Measurements from ENCODE around the gene KDM5A.
A peak's percentile ranks its signal among the peaks of the same experiment; 100 is the strongest.
"Not testable (repeated sequence)": the region's sequence is repeated elsewhere in the genome, so short reads cannot be mapped to it uniquely, and the experiment has no call there.

KDM5A gene

DNA sequence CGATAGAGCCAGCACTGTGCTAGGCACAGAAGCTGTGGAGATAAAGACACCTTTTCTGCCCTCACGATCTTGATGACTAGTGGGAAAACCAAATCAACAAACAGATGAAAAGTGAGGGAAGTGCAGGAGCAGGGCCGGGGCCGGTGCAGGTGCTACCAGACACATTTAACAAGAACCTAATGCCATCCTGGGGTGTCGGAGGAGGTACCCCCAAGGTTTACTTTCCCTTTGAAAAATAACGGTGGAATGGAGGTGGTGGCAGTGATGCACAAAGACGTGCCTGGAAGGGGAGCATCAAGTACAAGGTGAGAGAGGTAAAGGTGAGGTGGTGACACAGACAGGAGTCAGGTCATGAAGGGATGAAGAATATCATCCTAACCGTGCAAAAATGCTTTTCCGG lies 148.6 kb downstream of the KDM5A start:
- FAIRE-seq (no peak), DNase-seq (ENCODE audit: low spot score) (no peak)

DNA sequence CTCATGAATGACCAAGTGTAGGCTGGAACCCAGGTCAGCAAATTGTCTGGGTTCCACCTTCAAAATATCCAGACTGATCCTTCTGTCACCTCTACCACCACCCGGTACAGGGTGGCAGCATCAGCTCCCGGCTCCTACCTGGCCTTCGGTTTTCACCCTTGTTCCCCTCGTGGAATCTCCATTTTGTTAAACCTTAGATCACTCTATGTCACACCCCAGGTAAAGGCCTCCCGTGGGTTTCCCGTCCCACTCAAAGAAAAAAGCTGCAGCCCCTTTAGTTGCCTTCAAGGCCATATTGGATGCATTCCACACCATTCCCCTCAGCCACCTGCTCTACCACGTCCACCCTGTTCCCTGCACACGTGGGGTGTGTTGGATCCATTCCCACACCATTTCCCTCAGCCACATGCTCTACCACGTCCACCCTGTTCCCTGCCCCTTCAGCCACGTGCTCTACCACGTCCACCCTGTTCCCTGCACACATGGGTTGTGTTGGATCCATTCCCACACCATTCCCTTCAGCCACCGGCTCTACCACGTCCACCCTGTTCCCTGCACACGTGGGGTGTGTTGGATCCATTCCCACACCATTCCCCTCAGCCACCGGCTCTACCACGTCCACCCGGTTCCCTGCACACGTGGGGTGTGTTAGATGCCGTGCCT lies 150.3 kb downstream of the KDM5A start:
- no peak for DNase-seq (ENCODE audit: low spot score)
- FAIRE-seq = peak; percentile 84

- no peak for DNase-seq (ENCODE audit: low spot score)
- no peak for FAIRE-seq
Observed at GRCh38 chr12:238116-238515, 151.0 kb downstream of the KDM5A start.

GRCh38 chr12:237026-237815 lies 151.9 kb downstream of the KDM5A start:
- FAIRE-seq = no peak
- no peak for DNase-seq (ENCODE audit: low spot score)

GRCh38 chr12:236445-236844 lies 152.7 kb downstream of the KDM5A start:
- FAIRE-seq (no peak), DNase-seq (ENCODE audit: low spot score) (no peak)

- FAIRE-seq; DNase-seq (ENCODE audit: low spot score): not testable (repeated sequence)
Observed at GRCh38 chr12:235967-236366, 153.2 kb downstream of the KDM5A start.

- FAIRE-seq (no peak), DNase-seq (ENCODE audit: low spot score) (no peak)
Observed at GRCh38 chr12:234891-235415, 154.2 kb downstream of the KDM5A start.

- DNase-seq (ENCODE audit: low spot score) = no peak
- no peak for FAIRE-seq
Observed at GRCh38 chr12:234019-234418, 155.1 kb downstream of the KDM5A start.

DNA sequence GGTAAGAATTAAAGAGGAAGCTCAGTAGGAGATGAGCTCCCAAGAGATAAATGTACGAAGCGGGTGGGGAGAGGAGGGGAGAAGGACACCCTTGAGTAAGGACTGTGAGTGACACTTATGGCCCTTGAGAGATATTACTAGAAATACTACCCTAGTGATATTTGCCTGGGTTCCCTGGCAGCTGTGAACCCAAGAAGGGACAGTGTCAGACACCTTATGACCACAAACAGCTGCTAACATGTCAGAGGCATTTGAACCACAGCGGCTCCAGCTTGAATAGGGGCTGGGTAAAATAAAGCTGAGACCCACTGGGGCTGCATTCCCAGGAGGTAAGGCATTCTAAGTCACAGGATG lies 155.5 kb downstream of the KDM5A start:
- FAIRE-seq (no peak), DNase-seq (ENCODE audit: low spot score) (no peak)

DNA sequence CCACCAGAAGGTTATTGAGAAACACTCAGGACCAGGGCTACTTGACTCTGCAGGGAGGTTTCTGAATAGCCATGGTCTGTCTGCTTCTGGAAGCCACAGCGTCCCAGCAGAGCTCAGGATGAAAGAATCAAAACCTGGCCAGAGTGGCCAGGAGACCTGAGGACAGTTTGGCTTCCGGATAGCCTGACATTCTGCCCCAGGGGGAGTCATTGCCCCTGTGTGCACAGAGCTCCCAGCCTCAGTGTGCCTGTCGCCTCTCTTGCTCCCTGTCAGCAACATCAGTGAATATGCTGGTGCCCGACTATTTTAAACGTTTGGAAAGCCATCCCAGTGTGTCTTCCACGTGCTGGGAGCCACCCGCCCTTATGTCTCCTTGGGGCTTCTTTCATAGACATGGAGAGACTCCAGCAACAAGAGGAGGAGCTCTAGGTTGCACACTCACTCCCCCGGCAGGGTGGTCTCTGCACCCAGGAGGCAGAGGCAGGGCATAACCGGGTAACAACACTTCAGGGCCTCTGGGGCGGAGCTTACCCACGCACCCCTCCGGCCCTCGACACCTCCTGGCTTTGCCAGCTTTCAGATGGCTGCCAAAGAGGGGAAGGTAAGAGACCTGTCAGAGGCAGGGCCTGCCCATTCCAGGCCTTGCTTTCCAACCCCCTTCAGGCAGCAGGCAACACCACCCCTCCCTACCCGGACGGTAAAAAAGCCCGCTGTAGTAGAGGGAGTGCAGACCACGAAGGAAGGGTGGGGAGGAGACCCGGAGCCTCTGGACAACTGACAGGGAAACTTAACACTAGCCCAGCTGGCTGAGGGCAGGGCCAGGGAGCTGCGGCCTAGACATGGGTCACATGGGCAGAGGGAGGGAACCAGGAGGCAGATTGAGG lies 156.1 kb downstream of the KDM5A start:
- no peak for FAIRE-seq
- DNase-seq (ENCODE audit: low spot score) = no peak

DNA sequence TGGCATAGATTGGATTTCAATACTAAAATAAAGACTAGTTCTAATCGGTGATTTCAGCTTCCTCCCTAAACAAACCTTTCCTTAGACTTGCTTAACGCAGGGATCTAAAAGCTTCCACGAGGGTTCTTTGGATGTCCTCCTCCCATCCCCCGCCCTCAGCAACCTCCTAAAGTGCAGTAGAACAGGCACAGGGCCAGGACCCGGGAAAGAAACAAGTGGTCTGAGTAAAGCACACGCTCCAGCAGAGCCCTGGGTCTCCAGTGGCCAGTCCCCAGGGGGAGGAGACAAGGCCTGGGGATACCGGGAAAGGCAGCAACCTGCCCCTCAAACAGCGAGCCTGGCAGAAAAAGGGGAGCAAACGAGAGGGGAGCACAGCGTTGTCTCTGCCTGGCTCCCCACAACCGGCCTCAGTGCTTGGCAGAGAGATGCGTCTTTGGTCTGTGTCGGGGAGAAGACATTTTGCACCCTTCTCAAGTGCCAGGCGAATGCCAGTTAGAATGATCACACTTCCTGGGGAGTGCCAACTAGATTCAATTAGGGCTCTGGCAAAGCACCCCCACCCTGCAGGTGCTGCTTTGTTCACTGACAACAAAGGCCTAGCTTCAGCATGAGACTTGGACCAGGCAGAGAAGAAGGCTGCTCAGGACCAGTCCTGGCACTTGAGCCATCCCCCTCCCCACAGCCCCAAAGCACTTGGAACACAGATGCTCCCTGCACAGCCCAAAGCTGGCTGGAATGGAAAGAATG lies 158.0 kb downstream of the KDM5A start:
- DNase-seq (ENCODE audit: low spot score) (no peak), FAIRE-seq (no peak)
